Mesenchymal stem cell (in vitro differentiated cells and primary cell): ENCODE results near the gene LDHAL6B.

Experiments used
- DNase-seq: peaks from one replicate; pipeline ENCODE4 v3.0.0-alpha.2; 2013
- H2AFZ ChIP-seq: one replicate; pipeline ENCODE4 v1.6.1; 2013; ENCODE audit warnings: low read depth, mild to moderate bottlenecking, control low read depth, inconsistent platforms, low read length, moderate library complexity
- H2AK5ac ChIP-seq: 2 replicates; pipeline ENCODE4 v1.6.1; 2013; ENCODE audit warnings: low read length, moderate library complexity, mild to moderate bottlenecking, inconsistent platforms; ENCODE audit not compliant: severe bottlenecking
- H2BK120ac ChIP-seq: one replicate; pipeline ENCODE4 v1.6.1; 2013; ENCODE audit warnings: low read depth, mild to moderate bottlenecking, inconsistent platforms, low read length, moderate library complexity
- H2BK12ac ChIP-seq, 2 experiments: one replicate each; pipeline ENCODE4 v1.6.1; 2013; ENCODE audit warnings: inconsistent platforms in 2 of 2, low read length in 2 of 2, mild to moderate bottlenecking in 2 of 2, moderate library complexity in 2 of 2, control low read depth in 1 of 2
- H2BK15ac ChIP-seq: one replicate; pipeline ENCODE4 v1.6.1; 2013; ENCODE audit warnings: mild to moderate bottlenecking, low read depth, inconsistent platforms; ENCODE audit not compliant: poor library complexity, severe bottlenecking
- H2BK5ac ChIP-seq: 2 replicates; pipeline ENCODE4 v1.6.1; 2013; ENCODE audit warnings: low read depth, mild to moderate bottlenecking, low read length, control low read depth, inconsistent platforms; ENCODE audit not compliant: poor library complexity, severe bottlenecking
- H3K14ac ChIP-seq, 2 experiments: one replicate each; pipeline ENCODE4 v1.6.1; 2013; ENCODE audit warnings: inconsistent platforms in 2 of 2, low read length in 2 of 2, control low read depth in 1 of 2, mild to moderate bottlenecking in 1 of 2, moderate library complexity in 1 of 2
- H3K18ac ChIP-seq, 2 experiments: one replicate each; pipeline ENCODE4 v1.6.1; 2013; ENCODE audit warnings: inconsistent platforms in 2 of 2, low read length in 2 of 2, control low read depth in 1 of 2, low read depth in 1 of 2, mild to moderate bottlenecking in 1 of 2
- H3K23ac ChIP-seq, 2 experiments: one replicate each; pipeline ENCODE4 v1.6.1; 2013; ENCODE audit warnings: inconsistent platforms in 2 of 2, low read length in 2 of 2, mild to moderate bottlenecking in 2 of 2, moderate library complexity in 2 of 2, control low read depth in 1 of 2
- H3K27ac ChIP-seq: 2 replicates; pipeline ENCODE4 v1.5.1; 2013; ENCODE audit warnings: mild to moderate bottlenecking, moderate library complexity, low read length, control low read depth, inconsistent platforms; ENCODE audit not compliant: poor library complexity, severe bottlenecking
- H3K27me3 ChIP-seq, 2 experiments: 2 replicates each; pipeline versions ENCODE4 v1.6.1 to v1.7.0; 2013; ENCODE audit warnings: low read length in 2 of 2, mild to moderate bottlenecking in 2 of 2, moderate library complexity in 2 of 2, control low read depth in 1 of 2, inconsistent platforms in 1 of 2; ENCODE audit not compliant: control insufficient read depth in 1 of 2, insufficient read depth in 1 of 2
- H3K36me3 ChIP-seq, 2 experiments: 2 replicates each; pipeline versions ENCODE4 v1.6.1 to v1.7.0; 2013; ENCODE audit warnings: low read length in 2 of 2, control low read depth in 1 of 2, inconsistent platforms in 1 of 2, low read depth in 1 of 2, mild to moderate bottlenecking in 1 of 2; ENCODE audit not compliant: insufficient read depth in 2 of 2, control insufficient read depth in 1 of 2
- H3K4ac ChIP-seq, 2 experiments: one replicate each; pipeline ENCODE4 v1.6.1; 2013; ENCODE audit warnings: inconsistent platforms in 2 of 2, low read length in 2 of 2, mild to moderate bottlenecking in 2 of 2, moderate library complexity in 2 of 2, control low read depth in 1 of 2, low read depth in 1 of 2
- H3K4me1 ChIP-seq: 2 replicates; pipeline ENCODE4 v1.6.1; 2013; ENCODE audit warnings: low read depth, low read length, control low read depth; ENCODE audit not compliant: control insufficient read depth, insufficient read depth
- H3K4me2 ChIP-seq: 2 replicates; pipeline ENCODE4 v1.6.1; 2013; ENCODE audit warnings: low read length, mild to moderate bottlenecking, inconsistent platforms; ENCODE audit not compliant: poor library complexity, severe bottlenecking
- H3K4me3 ChIP-seq, 2 experiments: 2 replicates each; pipeline versions ENCODE4 v1.5.1 to v1.7.0; 2013; ENCODE audit warnings: low read length in 2 of 2, mild to moderate bottlenecking in 2 of 2, control low read depth in 1 of 2, low read depth in 1 of 2; ENCODE audit not compliant: insufficient read depth in 1 of 2
- H3K79me1 ChIP-seq: replicated peaks from 2 replicates; pipeline ENCODE4 v1.6.1; 2013; ENCODE audit warnings: mild to moderate bottlenecking, control low read depth, low read length, inconsistent platforms; ENCODE audit not compliant: poor library complexity, severe bottlenecking
- H3K9ac ChIP-seq: 2 replicates; pipeline ENCODE4 v1.7.0; 2013; ENCODE audit warnings: mild to moderate bottlenecking, low read length, moderate library complexity
- H3K9me3 ChIP-seq: 2 replicates; pipeline ENCODE4 v1.7.0; 2013; ENCODE audit warnings: mild to moderate bottlenecking, low read length; ENCODE audit not compliant: control insufficient read depth
- H4K8ac ChIP-seq: one replicate; pipeline ENCODE4 v1.6.1; 2013; ENCODE audit warnings: inconsistent platforms, mild to moderate bottlenecking, low read length, moderate library complexity
- H4K91ac ChIP-seq: one replicate; pipeline ENCODE4 v1.6.1; 2013; ENCODE audit warnings: mild to moderate bottlenecking, low read length, inconsistent platforms
- WGBS: methylation state at CpG from one replicate; pipeline ENCODE4 v1.1.7; 2013; ENCODE audit warnings: mixed read lengths; 5-methylcytosine and 5-hydroxymethylcytosine counted together

Gene LDHAL6B

DNA sequence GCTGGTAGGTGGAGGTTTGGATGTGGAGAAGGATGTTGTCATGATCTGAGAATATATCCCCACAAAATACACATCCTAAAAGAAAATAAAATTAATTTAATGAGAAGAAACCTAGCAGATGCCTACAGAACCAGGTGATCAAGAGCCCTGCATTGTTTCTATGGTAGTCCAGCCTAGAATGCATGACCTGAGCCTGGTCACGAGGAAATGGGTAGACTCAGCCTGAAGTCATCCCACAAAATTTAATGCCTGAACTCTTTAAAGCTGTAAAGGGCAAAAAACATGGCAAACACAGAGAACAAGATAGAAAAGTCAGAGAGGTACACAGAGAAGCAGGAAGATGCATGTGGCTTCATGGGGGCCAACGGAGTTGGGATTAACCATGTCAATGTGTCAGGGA, 36.0 kb downstream of the LDHAL6B start:
- Histone ChIP-seq H3K4me3 (no peak overlapping the region), H3K4me1 (peaks cover 7% of the 10 kb centered on the region), H3K18ac (no peak overlapping the region), H2BK12ac (no peak overlapping the region), H3K9me3 (no peaks in the 10 kb centered on the region), H3K79me1 (peaks cover 25% of the 10 kb centered on the region), H3K27ac (peak overlapping the region; percentile 65), H2AFZ (no peak overlapping the region), H3K14ac (no peak overlapping the region), H3K36me3 (peaks cover 3 to 82% of the 10 kb centered on the region in 2 experiments), H3K9ac (no peak overlapping the region), H4K8ac (no peak overlapping the region), H2BK120ac (no peak overlapping the region), H3K4me2 (no peak overlapping the region), H2BK15ac (no peak overlapping the region), H4K91ac (no peak overlapping the region), H3K4ac (no peak overlapping the region), H3K27me3 (no peaks in the 10 kb centered on the region), H2BK5ac (no peak overlapping the region), H2AK5ac (peak overlapping the region; percentile 72), H3K23ac (no peak overlapping the region)
- no peak for DNase-seq
- 90% methylated on average over 1 of the region's 2 CpGs for WGBS

DNA sequence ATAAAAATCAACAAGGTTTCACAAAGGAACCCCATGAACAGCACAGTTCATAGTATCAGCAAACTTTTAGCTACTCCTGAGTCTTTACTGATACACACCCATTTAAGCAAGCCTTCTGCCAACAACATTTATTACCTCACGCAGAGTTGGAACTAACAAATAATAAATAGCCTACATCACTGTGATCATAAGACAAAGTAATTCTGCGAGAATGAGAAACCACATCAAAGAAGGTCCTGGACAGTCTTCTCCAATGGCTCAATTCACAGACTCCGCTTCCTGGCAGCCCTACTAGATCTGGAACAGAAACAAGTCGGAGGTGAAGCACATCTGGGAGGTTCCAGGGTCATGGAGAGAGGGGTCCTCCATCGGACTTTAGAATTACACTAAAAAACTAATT, 37.0 kb downstream of the LDHAL6B start:
- Histone ChIP-seq H3K27ac (peak overlapping the region; percentile 80), H3K14ac (no peak overlapping the region), H4K91ac (no peak overlapping the region), H3K4me3 (no peak overlapping the region), H2AFZ (no peak overlapping the region), H2BK120ac (no peak overlapping the region), H3K18ac (no peak overlapping the region), H3K4ac (no peak overlapping the region), H3K27me3 (no peaks in the 10 kb centered on the region), H2AK5ac (peak overlapping the region; percentile 76), H2BK5ac (no peak overlapping the region), H4K8ac (no peak overlapping the region), H2BK12ac (no peak overlapping the region), H3K4me1 (peaks cover 8% of the 10 kb centered on the region), H3K4me2 (no peak overlapping the region), H3K23ac (no peak overlapping the region), H3K79me1 (peaks cover 27% of the 10 kb centered on the region), H3K36me3 (peaks cover 0 to 78% of the 10 kb centered on the region in 2 experiments), H3K9ac (no peak overlapping the region), H3K9me3 (no peaks in the 10 kb centered on the region), H2BK15ac (no peak overlapping the region)
- no peak for DNase-seq
- 98% methylated on average over 4 of the region's 5 CpGs for whole genome bisulfite sequencing

DNA sequence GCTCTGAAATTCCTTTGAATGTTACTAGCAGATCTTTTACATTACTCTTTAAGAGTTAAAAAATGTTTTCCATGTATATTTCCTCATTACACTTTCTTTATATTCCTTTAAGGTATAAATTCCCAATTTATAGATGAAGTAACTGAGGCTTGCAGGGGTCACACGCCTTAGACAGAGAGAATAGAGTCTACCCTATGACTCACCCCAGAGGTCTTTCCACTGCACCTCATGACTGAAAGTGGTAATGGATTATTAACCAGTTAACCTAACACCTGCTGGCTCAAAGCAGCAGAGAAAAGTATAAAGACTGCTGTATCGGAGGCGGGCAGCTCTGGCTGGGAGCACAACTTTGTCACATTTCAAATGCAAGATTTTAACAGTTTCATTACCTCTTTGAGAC, 37.7 kb downstream of the LDHAL6B start:
- Histone ChIP-seq H3K9ac (no peak overlapping the region), H3K18ac (no peak overlapping the region), H3K9me3 (no peaks in the 10 kb centered on the region), H3K14ac (no peak overlapping the region), H3K4me2 (no peak overlapping the region), H3K27me3 (no peaks in the 10 kb centered on the region), H3K79me1 (peaks cover 29% of the 10 kb centered on the region), H3K36me3 (peaks cover 0 to 82% of the 10 kb centered on the region in 2 experiments), H2AK5ac (peak overlapping the region; percentile 79), H2BK120ac (no peak overlapping the region), H3K23ac (no peak overlapping the region), H2BK12ac (no peak overlapping the region), H2BK5ac (peak overlapping the region; percentile 22), H3K27ac (peak overlapping the region; percentile 96), H3K4ac (no peak overlapping the region), H2BK15ac (no peak overlapping the region), H3K4me1 (peaks cover 8% of the 10 kb centered on the region), H2AFZ (no peak overlapping the region), H4K91ac (no peak overlapping the region), H4K8ac (no peak overlapping the region), H3K4me3 (no peak overlapping the region)
- DNase-seq = no peak
- WGBS = 100% methylated on average over 3 of the region's 3 CpGs

DNA sequence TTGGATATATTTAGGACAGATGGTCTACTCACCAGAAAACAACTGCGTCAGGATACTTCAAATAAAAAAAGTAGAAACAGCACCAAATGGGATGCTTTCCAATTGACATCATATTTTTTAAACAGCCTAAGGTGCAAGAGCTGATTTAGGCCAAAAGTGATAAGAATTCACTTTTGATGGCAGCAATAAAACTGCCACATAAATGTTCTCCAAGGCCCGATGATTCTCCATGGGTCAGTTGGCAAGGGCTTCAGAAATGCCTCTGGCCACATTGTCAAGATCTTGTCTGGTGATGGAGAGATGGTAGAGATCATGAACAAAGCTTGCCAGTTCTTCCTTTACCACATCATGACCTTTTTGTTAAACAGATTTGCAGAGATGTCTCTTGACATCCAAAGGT, 38.9 kb downstream of the LDHAL6B start:
- H4K8ac ChIP-seq = no peak overlapping the region
- H3K14ac ChIP-seq = no peak overlapping the region
- no peaks in the 10 kb centered on the region for H3K9me3 ChIP-seq
- no peak overlapping the region for H3K4me2 ChIP-seq
- WGBS = 100% methylated on average over 2 of the region's 2 CpGs
- no peak overlapping the region for H2BK12ac ChIP-seq
- H2BK120ac ChIP-seq = no peak overlapping the region
- H3K36me3 ChIP-seq = peaks cover 10 to 83% of the 10 kb centered on the region in 2 experiments
- H3K23ac ChIP-seq = no peak overlapping the region
- H3K27me3 ChIP-seq = no peaks in the 10 kb centered on the region
- no peak overlapping the region for H3K18ac ChIP-seq
- H3K4me1 ChIP-seq = peaks cover 14% of the 10 kb centered on the region
- no peak overlapping the region for H3K9ac ChIP-seq
- H3K4me3 ChIP-seq = no peak overlapping the region
- H2BK15ac ChIP-seq = no peak overlapping the region
- no peak overlapping the region for H4K91ac ChIP-seq
- H2AK5ac ChIP-seq = peak overlapping the region; percentile 3
- peak overlapping the region; percentile 96 for H3K27ac ChIP-seq
- peaks cover 35% of the 10 kb centered on the region for H3K79me1 ChIP-seq
- DNase-seq = no peak
- no peak overlapping the region for H2BK5ac ChIP-seq
- no peak overlapping the region for H3K4ac ChIP-seq
- H2AFZ ChIP-seq = no peak overlapping the region
